Measurements from ENCODE around the gene L3MBTL1.

Gene L3MBTL1

DNA sequence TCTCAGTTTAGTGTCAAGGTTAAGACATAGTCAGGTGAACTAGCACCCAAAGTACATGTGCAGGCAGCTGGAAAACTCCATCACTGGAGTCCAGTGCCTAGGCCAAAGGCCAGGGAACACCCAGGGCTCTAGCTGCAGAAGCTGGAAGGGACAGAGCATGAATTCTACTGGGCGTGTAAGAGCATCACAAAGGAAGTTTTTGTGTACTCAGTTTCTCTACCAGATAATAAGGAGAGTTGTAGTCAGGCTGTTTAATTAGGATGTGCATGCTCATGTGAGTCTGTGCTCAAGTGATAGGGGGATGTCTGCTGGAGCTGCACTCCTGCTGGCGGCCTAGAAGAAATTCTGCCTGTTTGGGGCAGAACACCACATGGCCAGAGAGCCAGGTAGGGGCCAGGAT lies 8.1 kb downstream of the L3MBTL1 start:
- peak overlapping the region; percentile 67 for H3K4me3 ChIP-seq (ENCODE audit: low read depth, low read length)
- TF ChIP-seq, protein P1, sequence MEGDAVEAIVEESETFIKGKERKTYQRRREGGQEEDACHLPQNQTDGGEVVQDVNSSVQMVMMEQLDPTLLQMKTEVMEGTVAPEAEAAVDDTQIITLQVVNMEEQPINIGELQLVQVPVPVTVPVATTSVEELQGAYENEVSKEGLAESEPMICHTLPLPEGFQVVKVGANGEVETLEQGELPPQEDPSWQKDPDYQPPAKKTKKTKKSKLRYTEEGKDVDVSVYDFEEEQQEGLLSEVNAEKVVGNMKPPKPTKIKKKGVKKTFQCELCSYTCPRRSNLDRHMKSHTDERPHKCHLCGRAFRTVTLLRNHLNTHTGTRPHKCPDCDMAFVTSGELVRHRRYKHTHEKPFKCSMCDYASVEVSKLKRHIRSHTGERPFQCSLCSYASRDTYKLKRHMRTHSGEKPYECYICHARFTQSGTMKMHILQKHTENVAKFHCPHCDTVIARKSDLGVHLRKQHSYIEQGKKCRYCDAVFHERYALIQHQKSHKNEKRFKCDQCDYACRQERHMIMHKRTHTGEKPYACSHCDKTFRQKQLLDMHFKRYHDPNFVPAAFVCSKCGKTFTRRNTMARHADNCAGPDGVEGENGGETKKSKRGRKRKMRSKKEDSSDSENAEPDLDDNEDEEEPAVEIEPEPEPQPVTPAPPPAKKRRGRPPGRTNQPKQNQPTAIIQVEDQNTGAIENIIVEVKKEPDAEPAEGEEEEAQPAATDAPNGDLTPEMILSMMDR (IDR thresholded peaks at IDR 0.05; ENCODE audit: low read depth, low read length), result no peak
- TF ChIP-seq POLR2A (IDR thresholded peaks at IDR 0.05; ENCODE audit: extremely low read depth, insufficient read length) (no peak), MYC (IDR thresholded peaks at IDR 0.05; ENCODE audit: low read depth, low read length) (no peak)
- TF ChIP-seq, protein P2, sequence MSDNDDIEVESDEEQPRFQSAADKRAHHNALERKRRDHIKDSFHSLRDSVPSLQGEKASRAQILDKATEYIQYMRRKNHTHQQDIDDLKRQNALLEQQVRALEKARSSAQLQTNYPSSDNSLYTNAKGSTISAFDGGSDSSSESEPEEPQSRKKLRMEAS (IDR thresholded peaks at IDR 0.05; ENCODE audit: low read depth, low read length), result no peak
- no peak for DNase-seq (ENCODE audit: low read depth)

DNA sequence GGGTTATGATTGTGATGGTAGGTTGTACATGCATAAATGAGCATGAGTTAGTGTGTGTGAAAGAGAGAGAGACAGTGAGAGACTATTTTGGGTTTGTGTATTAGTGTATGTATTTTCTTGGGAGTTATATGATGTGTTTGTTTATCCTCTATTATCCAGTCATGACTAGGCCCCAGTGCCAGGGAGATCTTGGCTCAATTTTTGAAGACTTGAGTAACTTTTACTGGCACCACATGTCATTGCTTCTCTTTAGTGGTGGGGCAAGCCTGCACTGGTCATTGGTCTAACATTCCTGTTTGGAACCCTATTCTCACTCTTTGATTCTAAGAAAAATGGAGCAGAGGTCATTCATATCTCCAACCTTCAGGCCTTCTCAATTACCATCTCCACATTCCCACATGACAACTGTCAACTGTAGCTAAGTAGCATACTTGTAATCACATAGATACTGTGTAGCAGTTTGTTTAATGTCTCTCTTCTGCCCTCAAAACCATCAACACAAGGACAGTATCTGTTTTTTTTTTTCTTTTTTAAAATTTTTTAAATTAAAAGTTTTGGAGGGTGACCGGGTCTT lies 8.8 kb downstream of the L3MBTL1 start:
- TF ChIP-seq, protein P1 (IDR thresholded peaks at IDR 0.05; ENCODE audit: low read depth, low read length), result no peak
- TF ChIP-seq MYC (IDR thresholded peaks at IDR 0.05; ENCODE audit: low read depth, low read length), result no peak
- no peak for TF ChIP-seq POLR2A (IDR thresholded peaks at IDR 0.05; ENCODE audit: extremely low read depth, insufficient read length)
- TF ChIP-seq, protein P2 (IDR thresholded peaks at IDR 0.05; ENCODE audit: low read depth, low read length), result no peak
- no peak for DNase-seq (ENCODE audit: low read depth)
- no peak overlapping the region for H3K4me3 ChIP-seq (ENCODE audit: low read depth, low read length)

DNA sequence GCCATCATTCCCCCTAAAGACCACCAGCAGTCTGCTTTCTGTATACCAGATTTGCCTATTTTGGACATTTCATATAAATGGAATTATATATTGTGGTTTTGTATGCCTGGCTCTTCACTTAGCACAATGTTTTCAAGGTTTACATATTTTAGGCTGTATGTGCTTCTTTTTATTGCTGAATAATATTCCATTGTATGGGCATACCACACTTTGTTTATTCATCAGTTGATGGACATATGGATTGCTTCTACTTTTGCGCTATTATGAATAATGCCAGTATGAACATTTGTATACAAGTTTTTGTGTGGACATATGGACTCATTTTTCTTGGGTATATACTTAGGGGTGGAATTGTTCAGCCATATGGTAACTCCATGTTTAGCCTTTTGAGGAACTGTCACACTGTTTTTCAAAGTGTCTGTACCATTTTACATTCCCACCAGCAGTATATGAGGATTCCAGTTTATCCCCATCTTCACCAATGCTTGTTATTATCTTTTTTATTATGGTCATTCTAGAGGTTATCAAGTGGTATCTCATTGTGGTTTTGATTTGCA lies 12.7 kb downstream of the L3MBTL1 start:
- TF ChIP-seq, protein P1 (IDR thresholded peaks at IDR 0.05; ENCODE audit: low read depth, low read length), result no peak
- TF ChIP-seq MYC (IDR thresholded peaks at IDR 0.05; ENCODE audit: low read depth, low read length) (no peak), POLR2A (IDR thresholded peaks at IDR 0.05; ENCODE audit: extremely low read depth, insufficient read length) (no peak)
- TF ChIP-seq, protein P2 (IDR thresholded peaks at IDR 0.05; ENCODE audit: low read depth, low read length), result no peak
- DNase-seq (ENCODE audit: low read depth), result no peak
- H3K4me3 ChIP-seq (ENCODE audit: low read depth, low read length), result no peak overlapping the region

DNA sequence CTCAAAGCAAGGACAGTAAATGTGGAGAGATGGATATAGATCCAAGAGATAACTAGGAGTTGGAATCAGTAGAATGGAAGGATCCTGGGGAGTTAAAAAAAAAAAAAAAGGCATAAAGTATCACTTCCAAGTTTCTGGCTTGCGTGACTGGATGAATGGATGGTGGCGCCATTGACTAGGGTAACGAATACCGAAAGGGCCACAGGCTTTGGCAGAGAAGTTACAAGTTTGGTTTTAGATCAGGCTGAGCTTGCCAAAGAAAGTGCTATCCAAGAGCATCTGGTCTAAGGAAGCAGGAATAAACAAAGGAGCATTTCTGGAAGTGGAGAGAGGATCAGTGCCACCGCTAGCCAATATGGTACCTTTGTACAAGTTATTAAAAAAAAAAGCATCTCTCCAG lies 17.5 kb downstream of the L3MBTL1 start:
- TF ChIP-seq MYC (IDR thresholded peaks at IDR 0.05; ENCODE audit: low read depth, low read length), result no peak
- TF ChIP-seq, protein P2 (IDR thresholded peaks at IDR 0.05; ENCODE audit: low read depth, low read length), result no peak
- TF ChIP-seq, protein P1 (IDR thresholded peaks at IDR 0.05; ENCODE audit: low read depth, low read length), result no peak
- TF ChIP-seq POLR2A (IDR thresholded peaks at IDR 0.05; ENCODE audit: extremely low read depth, insufficient read length), result no peak
- DNase-seq (ENCODE audit: low read depth), result no peak
- no peak overlapping the region for H3K4me3 ChIP-seq (ENCODE audit: low read depth, low read length)

DNA sequence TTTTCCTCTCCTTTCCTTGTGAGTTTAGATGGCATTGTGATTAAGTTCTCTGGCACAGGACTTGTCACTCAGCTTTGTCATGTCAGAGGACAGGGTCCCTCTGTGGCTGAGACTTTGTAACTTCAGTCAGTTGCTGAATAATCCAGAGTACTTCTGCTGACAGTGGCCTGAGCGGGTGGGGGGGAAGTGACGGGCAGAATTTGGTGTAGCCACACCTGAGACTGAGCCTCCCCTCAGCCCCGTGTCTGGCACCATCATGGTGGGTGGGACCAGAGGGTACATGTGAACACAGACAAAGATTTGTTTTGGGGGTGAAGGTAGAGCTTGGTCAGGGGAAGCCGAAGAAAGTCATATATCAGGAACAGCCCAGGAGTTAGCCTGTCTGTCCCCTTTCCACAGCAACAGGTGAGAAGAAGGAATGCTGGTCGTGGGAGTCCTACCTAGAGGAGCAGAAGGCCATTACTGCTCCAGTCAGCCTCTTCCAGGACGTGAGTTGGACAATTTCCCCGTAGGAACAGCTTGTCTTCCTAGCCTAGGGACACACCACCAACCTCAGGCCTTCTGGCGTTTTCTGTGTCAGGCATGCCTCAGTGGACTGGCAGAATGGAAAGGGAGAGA lies 20.9 kb downstream of the L3MBTL1 start:
- no peak for DNase-seq (ENCODE audit: low read depth)
- TF ChIP-seq, protein P1 (IDR thresholded peaks at IDR 0.05; ENCODE audit: low read depth, low read length), result no peak
- TF ChIP-seq POLR2A (IDR thresholded peaks at IDR 0.05; ENCODE audit: extremely low read depth, insufficient read length) (no peak), MYC (IDR thresholded peaks at IDR 0.05; ENCODE audit: low read depth, low read length) (no peak)
- TF ChIP-seq, protein P2 (IDR thresholded peaks at IDR 0.05; ENCODE audit: low read depth, low read length), result no peak
- H3K4me3 ChIP-seq (ENCODE audit: low read depth, low read length), result no peak overlapping the region

Data from NB4 (cell line).